Upper lobe of left lung (tissue), 6 donors: ENCODE data around the gene DHCR24. TPM values are rescaled to one million over a fixed set of nuclear protein-coding genes. Genes with fewer than 3 reads are reported as not detected.

Experiments
- ATAC-seq, 2 donors: fragments of 200-7000 bp; cut with Tn5 transposase; one replicate each; pipeline ENCODE4 v1.9.1; 2022; ENCODE audit warnings: mild to moderate bottlenecking in 2 of 2, moderate library complexity in 2 of 2; ENCODE audit not compliant: low FRiP score in 2 of 2
- DNase-seq, 2 donors: peaks; one replicate each; pipeline ENCODE4 v3.0.0-alpha.2; 2019 to 2020
- H3K27ac ChIP-seq, 4 donors: fragments of 200-600 bp; sonication (generic); one replicate each; pipeline ENCODE4 v1.5.1; 2016 to 2019
- H3K27me3 ChIP-seq, 4 donors: fragments of 200-600 bp; sonication (generic); one replicate each; pipeline ENCODE4 v1.5.1; 2017 to 2019
- H3K36me3 ChIP-seq, 4 donors: fragments of 200-600 bp; sonication (generic); one replicate each; pipeline ENCODE4 v1.5.1; 2016 to 2019
- H3K4me1 ChIP-seq, 4 donors: fragments of 200-600 bp; sonication (generic); one replicate each; pipeline ENCODE4 v1.5.1; 2018 to 2019
- H3K4me3 ChIP-seq, 4 donors: fragments of 200-600 bp; sonication (generic); one replicate each; pipeline ENCODE4 v1.5.1; 2017 to 2019; ENCODE audit warnings: mild to moderate bottlenecking in 2 of 4, moderate library complexity in 1 of 4
- H3K9me3 ChIP-seq, 4 donors: fragments of 200-600 bp; sonication (generic); one replicate each; pipeline ENCODE4 v1.5.1; 2018 to 2019
- EP300 ChIP-seq, 4 donors: sonication (generic); formaldehyde crosslinking; IDR thresholded peaks; one replicate each; pipeline ENCODE4 v1.5.1; 2017; ENCODE audit warnings: antibody characterized with exemption in 4 of 4, control low read depth in 2 of 4
- POLR2A ChIP-seq, 4 donors: fragments of 450-650 bp; IDR thresholded peaks; one replicate each; pipeline ENCODE4 v1.5.1; 2016 to 2017; ENCODE audit warnings: antibody characterized with exemption in 4 of 4, mild to moderate bottlenecking in 2 of 4
- POLR2AphosphoS5 ChIP-seq, 2 donors: sonication (generic); formaldehyde crosslinking; IDR thresholded peaks; one replicate each; pipeline ENCODE4 v1.5.1; 2017; ENCODE audit warnings: antibody characterized with exemption in 2 of 2
- WGBS, 2 donors: methylation state at CpG; one replicate each; pipeline ENCODE4 v1.1.5; 2017 to 2018; 5-methylcytosine and 5-hydroxymethylcytosine counted together
- total RNA-seq, 6 donors: library from RNA; depleted of rRNA in 4 of 6; stranded (reverse); fragments of >200 nt in 4 of 6; gene quantifications; one replicate each; pipeline versions ENCODE4 v1.1.0 to v1.2.1, GENCODE V29; 2016 to 2021
- TF ChIP-seq, protein P1 (sequence below), 6 experiments: fragments of 450-650 bp in 4 of 6; fragments of 200-600 bp in 2 of 6; sonication (generic) in 2 of 6; IDR thresholded peaks; one replicate each; pipeline ENCODE4 v1.5.1; 2016 to 2019; ENCODE audit warnings: antibody characterized with exemption in 6 of 6
- donor health status: DM: no; HTN: no; CAD: no; lungs with moderate emphysema.
- donor health status: DM: no; HTN: yes; CAD: no; lungs with severe emphysema.

The DHCR24 gene
- total RNA-seq, 6 donors from 2014 or later, result 188 to 863 (median 555) TPM

DNA sequence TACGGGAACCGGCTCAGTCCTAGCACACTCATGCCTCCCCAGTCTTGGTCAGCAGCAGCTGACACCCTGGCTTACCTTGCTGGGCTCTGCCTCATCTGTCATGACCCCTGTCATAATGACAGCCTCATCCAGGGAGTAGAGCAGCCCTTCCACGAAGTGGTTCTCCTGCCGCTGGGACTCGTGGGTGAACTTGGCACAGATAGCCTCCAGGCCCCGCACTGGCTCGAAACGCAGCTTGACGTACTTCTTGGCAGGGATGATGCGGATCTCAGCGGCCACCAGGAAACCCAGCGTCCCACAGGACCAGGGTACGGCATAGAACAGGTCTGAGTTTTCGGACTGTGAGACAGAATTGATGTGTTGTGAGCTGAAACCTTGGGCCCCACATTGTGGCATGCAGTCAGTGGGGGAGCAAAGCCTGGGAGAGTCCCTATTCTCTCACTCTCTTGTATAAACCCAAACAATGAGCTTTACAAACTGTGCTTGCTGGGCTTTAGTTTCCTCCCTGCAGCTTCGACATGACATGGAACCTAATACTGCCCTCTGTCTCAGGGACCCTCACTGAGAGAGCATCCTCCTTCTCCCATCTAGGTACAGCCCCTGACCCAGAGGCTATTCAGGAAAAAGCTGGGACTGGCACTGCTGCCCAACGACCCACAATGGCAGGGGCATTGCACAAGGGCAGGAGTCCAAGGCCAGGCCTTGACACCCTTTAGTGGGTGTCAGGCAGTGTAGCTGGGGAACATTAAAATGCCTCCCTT lies 15.5 kb downstream of the DHCR24 start:
- peaks cover 16 to 64% (median 54%) of the 10 kb centered on the region in 4 donors for H3K36me3 ChIP-seq
- no peak for ATAC-seq
- H3K27ac ChIP-seq, result no peak overlapping the region

DNA sequence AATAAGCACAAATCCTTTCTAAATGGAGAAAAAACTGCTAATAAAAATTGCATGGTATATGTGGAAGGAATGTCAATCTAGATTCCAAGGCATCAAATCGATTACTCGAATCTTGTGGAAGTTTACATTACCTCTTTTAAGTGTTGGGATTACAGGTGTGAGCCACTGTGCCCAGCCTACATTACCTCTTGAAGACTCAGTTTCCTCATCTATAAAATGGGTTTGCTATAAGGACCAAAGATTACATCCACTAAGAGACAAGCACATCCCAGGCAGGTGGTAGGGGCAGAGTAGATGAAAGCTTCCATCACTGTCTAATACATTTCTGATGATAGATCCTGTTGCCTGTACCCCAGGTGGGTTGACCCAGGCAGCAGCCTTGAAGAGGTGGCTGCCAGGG lies 16.1 kb downstream of the DHCR24 start:
- 89 to 97% methylated on average over 2 of the region's 2 CpGs for WGBS, 2 donors
- DNase-seq (no peak), ATAC-seq (no peak)
- Histone ChIP-seq H3K27ac (no peak overlapping the region), H3K4me1 (peaks cover 0 to 33% (median 27%) of the 10 kb centered on the region in 4 donors), H3K36me3 (peaks cover 16 to 62% (median 53%) of the 10 kb centered on the region in 4 donors), H3K9me3 (no peaks in the 10 kb centered on the region), H3K27me3 (no peaks in the 10 kb centered on the region), H3K4me3 (no peak overlapping the region)
- no peak for TF ChIP-seq EP300 (IDR thresholded peaks at IDR 0.05)
- no peak for TF ChIP-seq POLR2A (IDR thresholded peaks at IDR 0.05)
- TF ChIP-seq POLR2AphosphoS5 (IDR thresholded peaks at IDR 0.05), result no peak
- TF ChIP-seq, protein P1, sequence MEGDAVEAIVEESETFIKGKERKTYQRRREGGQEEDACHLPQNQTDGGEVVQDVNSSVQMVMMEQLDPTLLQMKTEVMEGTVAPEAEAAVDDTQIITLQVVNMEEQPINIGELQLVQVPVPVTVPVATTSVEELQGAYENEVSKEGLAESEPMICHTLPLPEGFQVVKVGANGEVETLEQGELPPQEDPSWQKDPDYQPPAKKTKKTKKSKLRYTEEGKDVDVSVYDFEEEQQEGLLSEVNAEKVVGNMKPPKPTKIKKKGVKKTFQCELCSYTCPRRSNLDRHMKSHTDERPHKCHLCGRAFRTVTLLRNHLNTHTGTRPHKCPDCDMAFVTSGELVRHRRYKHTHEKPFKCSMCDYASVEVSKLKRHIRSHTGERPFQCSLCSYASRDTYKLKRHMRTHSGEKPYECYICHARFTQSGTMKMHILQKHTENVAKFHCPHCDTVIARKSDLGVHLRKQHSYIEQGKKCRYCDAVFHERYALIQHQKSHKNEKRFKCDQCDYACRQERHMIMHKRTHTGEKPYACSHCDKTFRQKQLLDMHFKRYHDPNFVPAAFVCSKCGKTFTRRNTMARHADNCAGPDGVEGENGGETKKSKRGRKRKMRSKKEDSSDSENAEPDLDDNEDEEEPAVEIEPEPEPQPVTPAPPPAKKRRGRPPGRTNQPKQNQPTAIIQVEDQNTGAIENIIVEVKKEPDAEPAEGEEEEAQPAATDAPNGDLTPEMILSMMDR (IDR thresholded peaks at IDR 0.05), result no peak

More for the DNA sequence above, 15.5 kb downstream of the DHCR24 start:
- no peaks in the 10 kb centered on the region for H3K27me3 ChIP-seq
- no peak overlapping the region for H3K4me3 ChIP-seq
- TF ChIP-seq POLR2AphosphoS5 (IDR thresholded peaks at IDR 0.05), result no peak
- TF ChIP-seq, protein P1 (IDR thresholded peaks at IDR 0.05), result no peak
- H3K4me1 ChIP-seq, result peaks cover 0 to 33% (median 28%) of the 10 kb centered on the region in 4 donors
- no peaks in the 10 kb centered on the region for H3K9me3 ChIP-seq
- DNase-seq, result no peak
- 91 to 96% methylated on average over 11 to 16 of the region's 16 CpGs for WGBS, 2 donors

DNA sequence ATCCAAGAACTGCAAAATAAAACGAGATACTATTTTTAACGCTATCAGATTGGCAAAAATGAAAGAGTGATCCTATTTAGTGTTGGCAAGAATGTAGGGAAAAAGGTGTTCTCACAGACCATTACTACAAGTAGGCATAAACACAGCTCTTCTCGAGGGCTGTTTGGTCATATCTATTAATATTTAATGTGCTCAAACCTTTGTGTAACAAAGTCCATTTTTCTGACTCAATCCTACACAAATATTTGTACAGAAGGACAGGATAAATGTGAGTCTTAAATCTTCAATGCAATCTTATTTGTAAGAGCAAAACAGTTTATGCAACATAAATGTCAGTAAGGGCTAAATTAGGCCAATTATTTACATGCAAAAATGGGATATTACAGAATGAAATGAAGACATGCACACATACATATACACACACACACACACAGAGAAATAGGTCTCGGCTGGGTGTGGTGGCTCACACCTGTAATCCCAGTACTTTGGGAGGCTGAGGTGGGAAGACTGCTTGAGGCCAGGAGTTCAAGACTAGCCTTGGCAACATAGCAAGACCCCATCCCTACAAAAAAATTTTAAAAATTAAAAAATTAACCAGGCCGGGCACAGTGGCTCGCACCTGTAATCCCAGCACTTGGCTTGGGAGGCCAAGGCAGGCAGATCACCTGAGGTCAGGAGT lies 17.7 kb downstream of the DHCR24 start:
- H3K36me3 ChIP-seq, result peaks cover 18 to 61% (median 52%) of the 10 kb centered on the region in 4 donors
- ATAC-seq, result no peak
- no peak for DNase-seq
- no peaks in the 10 kb centered on the region for H3K9me3 ChIP-seq
- 84 to 94% methylated on average over 6 of the region's 6 CpGs for WGBS, 2 donors
- H3K4me3 ChIP-seq, result no peak overlapping the region
- TF ChIP-seq EP300 (IDR thresholded peaks at IDR 0.05), result no peak
- TF ChIP-seq, protein P1 (IDR thresholded peaks at IDR 0.05), result no peak
- TF ChIP-seq POLR2AphosphoS5 (IDR thresholded peaks at IDR 0.05), result no peak
- TF ChIP-seq POLR2A (IDR thresholded peaks at IDR 0.05), result no peak
- H3K4me1 ChIP-seq, result peaks cover 0 to 29% (median 22%) of the 10 kb centered on the region in 4 donors
- no peaks in the 10 kb centered on the region for H3K27me3 ChIP-seq
- no peak overlapping the region for H3K27ac ChIP-seq

DNA sequence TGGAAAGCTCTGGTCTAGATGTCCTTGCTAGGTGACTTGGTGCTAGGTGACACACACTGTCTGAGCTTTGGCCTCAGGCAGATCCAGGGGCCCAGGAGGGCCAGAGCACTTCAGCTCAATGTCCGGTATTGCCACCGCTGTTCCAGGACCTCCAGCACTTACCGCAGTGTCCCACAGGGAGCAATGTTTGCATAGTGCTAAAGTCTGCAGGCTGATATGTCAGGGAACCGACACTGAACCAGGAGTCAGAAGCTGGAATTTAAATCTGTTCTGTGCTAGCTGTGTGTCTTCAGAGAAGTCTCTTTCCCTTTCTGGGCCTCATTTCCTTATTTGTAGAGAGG lies 19.3 kb downstream of the DHCR24 start:
- Histone ChIP-seq H3K4me1 (peaks cover 0 to 29% (median 22%) of the 10 kb centered on the region in 4 donors), H3K36me3 (peaks cover 20 to 50% (median 46%) of the 10 kb centered on the region in 4 donors), H3K27me3 (no peaks in the 10 kb centered on the region), H3K27ac (peak overlapping the region in 1 of 4 donors; percentile 3), H3K9me3 (no peaks in the 10 kb centered on the region), H3K4me3 (no peak overlapping the region)
- DNase-seq (peak in 1 of 2 donors; percentile 19), ATAC-seq (no peak)
- WGBS, 2 donors, result 74 to 90% methylated on average over 1 to 4 of the region's 4 CpGs
- no peak for TF ChIP-seq EP300 (IDR thresholded peaks at IDR 0.05)
- TF ChIP-seq, protein P1 (IDR thresholded peaks at IDR 0.05), result no peak
- no peak for TF ChIP-seq POLR2A (IDR thresholded peaks at IDR 0.05)
- TF ChIP-seq POLR2AphosphoS5 (IDR thresholded peaks at IDR 0.05), result no peak
